Measurements from ENCODE around the gene ZCCHC7.

ZCCHC7 gene

DNA sequence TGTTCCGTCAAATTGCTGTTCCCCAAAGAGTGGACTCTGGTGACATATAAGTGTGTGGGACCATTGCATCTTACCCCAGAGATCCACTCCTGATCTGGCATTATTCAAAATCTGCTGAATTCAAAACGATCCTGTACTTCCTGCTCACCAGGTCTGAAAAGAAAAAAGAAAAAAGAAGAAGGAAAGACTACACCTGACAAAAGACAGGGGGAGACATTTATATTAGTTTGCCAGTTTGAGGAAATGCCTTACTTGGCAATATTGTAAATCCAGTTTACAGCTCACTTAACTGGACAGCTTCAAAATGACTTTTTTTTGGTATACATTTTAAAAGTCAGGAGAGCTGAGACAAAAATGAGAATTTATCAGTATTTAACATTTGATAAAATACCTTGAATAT, 287.1 kb downstream of the ZCCHC7 start:
- Histone ChIP-seq H3K4me2 (ENCODE audit: low read length) (peak overlapping the region; percentile 93), H4K20me1 (ENCODE audit: control insufficient read depth, insufficient read depth, low read depth, low read length) (no peaks in the 10 kb centered on the region), H3K27me3 (ENCODE audit: control insufficient read depth, low read length) (no peaks in the 10 kb centered on the region), H3F3A (ENCODE audit: control insufficient read depth, insufficient read depth) (peaks cover 76% of the 10 kb centered on the region), H3K4me1 (ENCODE audit: control insufficient read depth, low read length) (peaks cover 97% of the 10 kb centered on the region), H3K4me3 (ENCODE audit: low read length) (peak overlapping the region; percentile 78), H3K36me3 (ENCODE audit: control insufficient read depth, low read length) (peaks cover 55% of the 10 kb centered on the region), H3K79me2 (ENCODE audit: control insufficient read depth, low read length) (peaks cover 54% of the 10 kb centered on the region), H3K9me2 (replicated peaks; ENCODE audit: control insufficient read depth, low read length) (no peaks in the 10 kb centered on the region), H3K9me3 (ENCODE audit: control insufficient read depth, insufficient read depth, low read length) (no peaks in the 10 kb centered on the region), H3K27ac (ENCODE audit: low read depth, low read length) (peak overlapping the region; percentile 93)
- TF ChIP-seq, protein P1, sequence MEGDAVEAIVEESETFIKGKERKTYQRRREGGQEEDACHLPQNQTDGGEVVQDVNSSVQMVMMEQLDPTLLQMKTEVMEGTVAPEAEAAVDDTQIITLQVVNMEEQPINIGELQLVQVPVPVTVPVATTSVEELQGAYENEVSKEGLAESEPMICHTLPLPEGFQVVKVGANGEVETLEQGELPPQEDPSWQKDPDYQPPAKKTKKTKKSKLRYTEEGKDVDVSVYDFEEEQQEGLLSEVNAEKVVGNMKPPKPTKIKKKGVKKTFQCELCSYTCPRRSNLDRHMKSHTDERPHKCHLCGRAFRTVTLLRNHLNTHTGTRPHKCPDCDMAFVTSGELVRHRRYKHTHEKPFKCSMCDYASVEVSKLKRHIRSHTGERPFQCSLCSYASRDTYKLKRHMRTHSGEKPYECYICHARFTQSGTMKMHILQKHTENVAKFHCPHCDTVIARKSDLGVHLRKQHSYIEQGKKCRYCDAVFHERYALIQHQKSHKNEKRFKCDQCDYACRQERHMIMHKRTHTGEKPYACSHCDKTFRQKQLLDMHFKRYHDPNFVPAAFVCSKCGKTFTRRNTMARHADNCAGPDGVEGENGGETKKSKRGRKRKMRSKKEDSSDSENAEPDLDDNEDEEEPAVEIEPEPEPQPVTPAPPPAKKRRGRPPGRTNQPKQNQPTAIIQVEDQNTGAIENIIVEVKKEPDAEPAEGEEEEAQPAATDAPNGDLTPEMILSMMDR (IDR thresholded peaks at IDR 0.05; ENCODE audit: low read depth, low read length, poor library complexity, severe bottlenecking): peak; percentile 53
- no peak for TF ChIP-seq EZH2phosphoT487 (IDR thresholded peaks at IDR 0.05; ENCODE audit: borderline replicate concordance, low read length)
